ACHN (cell line): ENCODE data around the gene CFAP99.
"Not testable (repeated sequence)": the region's sequence is repeated elsewhere in the genome, so short reads cannot be mapped to it uniquely, and the experiment has no call there.

Experiments used
- DNase-seq: peaks from one replicate; pipeline ENCODE4 v3.0.0-alpha.2; 2015
- in situ Hi-C: cut with HindIII; loops from 2 replicates; pipeline ENCODE4 v1.10.0; 2017; ENCODE audit warnings: low sequenced_read_pairs, low pct_ligation_motif_present, low pct_unique_long_range_greater_than_20kb

CFAP99 gene

GRCh38 chr4:2423695-2424094 lies 4.9 kb downstream of the CFAP99 start:
- DNase-seq: no peak
- in situ Hi-C loops: no loop called here

GRCh38 chr4:2424581-2424980 lies 5.8 kb downstream of the CFAP99 start:
- in situ Hi-C loops: no loop called here
- no peak for DNase-seq

GRCh38 chr4:2425386-2426068 lies 6.8 kb downstream of the CFAP99 start:
- no peak for DNase-seq
- in situ Hi-C loops: no loop called here

- in situ Hi-C loops: no loop called here
- DNase-seq: no peak
Measured at GRCh38 chr4:2426069-2426397, 7.3 kb downstream of the CFAP99 start.

GRCh38 chr4:2426711-2427275 lies 8.0 kb downstream of the CFAP99 start:
- DNase-seq: no peak
- in situ Hi-C loops: no loop called here

- in situ Hi-C loops: no loop called here
- no peak for DNase-seq
Measured at GRCh38 chr4:2427383-2428334, 8.9 kb downstream of the CFAP99 start.

- DNase-seq: no peak
- in situ Hi-C loops: no loop called here
Measured at GRCh38 chr4:2428496-2429213, 9.9 kb downstream of the CFAP99 start.

- peak; percentile 23 for DNase-seq
- in situ Hi-C loops: not testable (repeated sequence)
Measured at GRCh38 chr4:2429945-2430757, 11.4 kb downstream of the CFAP99 start.

- no peak for DNase-seq
- in situ Hi-C loops: no loop called here
Measured at GRCh38 chr4:2432004-2432403, 13.2 kb downstream of the CFAP99 start.

GRCh38 chr4:2432991-2433530 lies 14.3 kb downstream of the CFAP99 start:
- peak; percentile 21 for DNase-seq
- in situ Hi-C loops: no loop called here

GRCh38 chr4:2433609-2434350 lies 15.0 kb downstream of the CFAP99 start:
- no peak for DNase-seq
- in situ Hi-C loops: no loop called here

- DNase-seq: no peak
- in situ Hi-C loops: no loop called here
Measured at GRCh38 chr4:2434420-2434819, 15.7 kb downstream of the CFAP99 start.

GRCh38 chr4:2436301-2436700 lies 17.5 kb downstream of the CFAP99 start:
- DNase-seq: no peak
- in situ Hi-C loops: no loop called here

- in situ Hi-C loops: no loop called here
Measured at GRCh38 chr4:2436761-2437474, 18.2 kb downstream of the CFAP99 start.

GRCh38 chr4:2437475-2438215 lies 18.9 kb downstream of the CFAP99 start:
- no peak for DNase-seq
- in situ Hi-C loops: no loop called here

More at GRCh38 chr4:2436761-2437474, 18.2 kb downstream of the CFAP99 start:
- DNase-seq: no peak
